K562 (cell line): Measurements from ENCODE around the gene HMCES. TPM values are rescaled to one million over a fixed set of nuclear protein-coding genes. Genes with fewer than 3 reads are reported as not detected.

Experiments
- ARID4B ChIP-seq: sonication (generic); formaldehyde crosslinking; IDR thresholded peaks from 2 replicates; pipeline ENCODE4 v1.8.0; 2022; ENCODE audit warnings: mild to moderate bottlenecking, missing genetic modification reagents
- FOSL1 ChIP-seq: fragments of 200-800 bp; sonication (Bioruptor generic); conservative IDR thresholded peaks from 2 replicates; pipeline ENCODE4 v1.6.1; 2016; ENCODE audit warnings: missing genetic modification characterization, missing compliant biosample characterization
- ZNF512 ChIP-seq: IDR thresholded peaks from 2 replicates; pipeline ENCODE4 v1.6.1; 2016; ENCODE audit warnings: missing genetic modification characterization, missing compliant biosample characterization
- polyA plus RNA-seq, 8 experiments: library from polyadenylated mRNA; depleted of rRNA in 4 of 8; stranded (reverse) in 5 of 8; unstranded in 3 of 8; fragments of >200 nt; fragmentation: Nextera tagmentation in 2 of 8; fragmentation: Illumina TruSeq in 1 of 8; extraction: Ambion mirVana in 2 of 8; extraction: Trizol in 1 of 8; gene quantifications; 2 replicates each; pipeline versions ENCODE4 v1.2.1 to v1.2.3, GENCODE V29; 2011 to 2014; ENCODE audit warnings: inconsistent platforms in 1 of 8, missing spikeins in 1 of 8
- total RNA-seq, 7 experiments: library from RNA; depleted of rRNA in 6 of 7; stranded (reverse); fragments of >200 nt in 6 of 7; fragmentation: Illumina TruSeq in 2 of 7; extraction: Trizol in 2 of 7; gene quantifications; 2 replicates each; pipeline versions ENCODE4 v1.2.1 to v1.2.3, GENCODE V29; 2011 to 2021; ENCODE audit warnings: low replicate concordance in 1 of 7

HMCES gene
- total and polyA plus RNA-seq, 9 of the 15 experiments (the other 6 are each of a cell fraction or from before 2014, with no cell fraction given), result 18.8 to 45.3 (median 24.8) TPM

GRCh38 chr3:129278966-129279906, 566 bp downstream of the HMCES start (continued):
- 0 out of 2 replicates have a peak, but pooled peaks have one; percentile 52 for TF ChIP-seq ARID4B (CRISPR knock-in tag)
- TF ChIP-seq FOSL1 (tag), result 0 out of 2 replicates have a peak, but pooled peaks have one; percentile 27
- TF ChIP-seq ZNF512 (tag), result no peak
- TF ChIP-seq, all 486 proteins: peak for 35
